Ramos (cell line): ENCODE data around the gene SLC22A23.

Experiments
- in situ Hi-C: fragments of 300-500 bp; cut with MboI; formaldehyde crosslinking; loops from one replicate; pipeline ENCODE4 v1.14.3; 2022; ENCODE audit warnings: low sequenced_read_pairs; ENCODE audit not compliant: unreplicated experiment

SLC22A23 gene

GRCh38 chr6:3314176-3314575 is 142.7 kb downstream of the SLC22A23 start:
- in situ Hi-C loops = no loop called here

GRCh38 chr6:3312604-3313231 is 144.1 kb downstream of the SLC22A23 start:
- in situ Hi-C loops = no loop called here

- in situ Hi-C loops = no loop called here
These were observed 145.0 kb downstream of the SLC22A23 start for GRCh38 chr6:3311826-3312225.

DNA sequence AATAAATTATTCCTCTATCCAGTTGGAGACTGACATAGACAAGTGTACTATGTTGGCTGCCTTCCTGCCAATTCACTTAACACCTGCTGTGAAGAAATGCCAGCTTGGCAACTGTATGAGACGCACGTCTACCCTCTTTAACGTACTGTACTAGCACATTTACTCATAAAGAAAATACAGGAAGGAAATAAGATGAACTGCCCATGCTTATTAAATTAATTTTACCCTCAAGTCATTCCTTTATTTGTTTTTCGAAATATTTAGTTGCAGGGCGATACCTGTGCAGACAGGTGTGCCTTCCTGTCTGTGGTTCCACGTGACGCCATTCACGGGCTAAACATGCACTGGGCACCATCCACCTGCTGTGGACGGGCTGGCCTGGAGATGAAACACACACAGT is 146.1 kb downstream of the SLC22A23 start:
- in situ Hi-C loops = no loop called here

DNA sequence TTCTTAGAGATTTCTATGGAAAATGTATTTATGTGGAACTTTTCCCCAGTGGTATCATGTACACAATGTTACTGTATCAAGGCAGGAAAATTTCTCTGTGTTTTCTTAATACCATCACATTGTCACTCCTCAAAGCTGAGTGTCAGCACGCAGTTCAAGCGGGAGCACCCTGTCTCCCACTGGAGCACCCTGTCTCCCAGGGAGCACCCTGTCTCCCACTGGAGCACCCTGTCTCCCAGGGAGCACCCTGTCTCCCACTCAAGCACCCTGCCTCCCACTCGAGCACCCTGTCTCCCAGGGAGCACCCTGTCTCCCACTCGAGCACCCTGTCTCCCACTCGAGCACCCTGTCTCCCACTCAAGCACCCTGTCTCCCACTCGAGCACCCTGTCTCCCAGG is 146.8 kb downstream of the SLC22A23 start:
- in situ Hi-C loops = no loop called here

GRCh38 chr6:3309391-3310050 is 147.3 kb downstream of the SLC22A23 start:
- in situ Hi-C loops = no loop called here

DNA sequence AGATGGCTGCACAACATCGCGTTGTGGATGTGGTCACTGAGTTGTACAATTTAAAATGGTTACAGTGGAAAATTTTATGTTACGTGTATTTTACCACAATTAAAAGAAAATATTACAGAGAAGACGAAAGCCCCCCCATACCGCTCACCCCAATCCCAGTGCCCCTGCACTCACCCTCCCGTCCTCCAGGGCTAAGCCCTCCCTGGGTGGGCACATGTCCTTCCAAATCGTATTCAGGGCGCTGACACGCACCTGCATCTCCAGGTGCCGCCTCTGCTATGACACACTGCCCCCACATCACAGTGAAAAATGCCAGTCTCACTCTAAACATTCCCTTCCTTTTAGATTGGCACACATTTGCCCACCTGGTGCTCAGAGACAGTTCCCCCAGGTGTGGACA is 148.7 kb downstream of the SLC22A23 start:
- in situ Hi-C loops = no loop called here

- in situ Hi-C loops = no loop called here
These were observed 149.4 kb downstream of the SLC22A23 start for GRCh38 chr6:3307436-3307835.

GRCh38 chr6:3306848-3307247 is 150.0 kb downstream of the SLC22A23 start:
- in situ Hi-C loops = no loop called here

DNA sequence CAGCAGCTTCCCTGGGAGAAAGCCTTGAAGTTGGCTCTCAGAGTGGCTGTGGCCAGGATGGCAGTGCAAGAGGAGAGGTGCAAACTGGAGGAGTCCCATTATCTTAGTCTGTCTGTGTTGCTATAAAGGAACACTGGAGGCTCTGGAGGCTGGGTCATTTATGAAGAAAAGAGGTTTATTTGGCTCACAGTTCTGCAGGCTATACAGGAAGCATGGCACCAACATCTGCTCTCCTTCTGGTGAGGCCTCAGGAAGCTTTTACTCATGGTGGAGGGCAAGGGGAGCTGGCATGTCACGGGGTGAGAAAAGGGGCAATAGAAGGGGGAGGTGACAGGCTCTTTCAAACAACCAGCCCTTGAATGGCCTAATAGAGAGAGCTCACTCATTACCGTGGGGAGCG is 151.0 kb downstream of the SLC22A23 start:
- in situ Hi-C loops = no loop called here

DNA sequence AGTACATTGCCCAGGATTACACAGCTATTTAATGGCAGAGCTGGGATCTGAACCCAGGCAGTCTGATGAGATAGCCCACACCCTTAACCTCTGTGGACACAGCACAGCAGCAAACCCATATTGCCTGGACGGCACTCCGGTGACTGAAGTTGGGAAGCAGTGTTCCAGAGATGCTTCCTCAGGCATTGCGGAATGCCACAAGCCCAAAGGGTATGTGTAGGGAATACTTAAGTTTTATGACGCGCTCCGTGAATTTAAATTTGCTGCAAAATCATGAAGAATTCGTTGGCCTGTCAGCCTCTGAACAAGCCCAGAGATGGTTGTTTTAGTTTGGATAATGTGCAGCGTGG is 151.7 kb downstream of the SLC22A23 start:
- in situ Hi-C loops = no loop called here

- in situ Hi-C loops = no loop called here
These were observed 152.2 kb downstream of the SLC22A23 start for GRCh38 chr6:3304500-3305215.

DNA sequence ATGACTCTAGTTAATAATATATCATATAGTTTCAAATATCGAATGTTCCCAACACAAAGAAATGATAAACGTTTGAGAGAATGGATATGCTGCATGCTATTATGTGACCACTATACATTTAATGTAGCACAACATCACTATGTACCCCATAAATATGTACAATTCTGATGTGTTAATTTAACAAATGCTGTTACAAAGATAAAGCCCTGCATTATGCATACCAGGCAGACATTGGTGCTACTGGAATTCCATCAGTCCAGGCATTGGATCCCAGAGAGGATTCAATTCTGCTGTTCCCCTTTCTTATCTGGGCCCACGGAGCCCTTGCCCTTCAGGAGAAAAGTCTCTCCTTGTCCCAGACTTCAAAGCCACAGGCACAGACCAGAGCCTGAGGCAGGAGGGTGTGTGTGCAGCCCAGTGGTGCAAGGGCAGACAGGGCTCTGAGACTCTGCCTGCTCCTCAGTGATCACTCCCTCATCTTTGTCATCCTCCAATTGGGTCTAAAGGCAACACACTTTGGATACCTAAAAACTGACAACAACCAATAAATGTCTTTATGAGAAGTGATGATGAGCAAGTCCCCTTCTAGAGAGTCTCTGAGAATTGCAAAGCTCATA is 152.9 kb downstream of the SLC22A23 start:
- in situ Hi-C loops = no loop called here

- in situ Hi-C loops = no loop called here
These were observed 155.3 kb downstream of the SLC22A23 start for GRCh38 chr6:3301506-3301905.

DNA sequence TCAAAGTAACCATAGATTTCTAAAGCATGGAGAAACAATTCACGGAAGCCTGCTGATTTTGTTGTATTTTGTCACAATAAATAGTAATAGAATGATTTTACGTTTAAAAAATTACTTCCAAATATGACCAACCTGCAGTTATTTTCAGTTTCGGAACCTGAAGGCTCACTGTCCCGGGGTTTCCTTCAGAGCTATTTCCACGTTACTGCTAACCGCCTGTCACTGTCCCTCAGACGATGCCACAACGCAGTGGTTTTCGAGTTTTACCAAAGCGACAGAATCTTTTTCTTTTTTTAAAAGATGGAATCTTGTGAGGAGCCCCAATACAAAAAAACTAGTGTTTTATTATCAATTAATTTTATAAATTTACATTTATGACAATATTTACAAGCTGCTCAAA is 157.6 kb downstream of the SLC22A23 start:
- in situ Hi-C loops = loop anchor here (25.0 kb wide), 1 partner anchor 688 kb away; no protein-coding TSS in a partner anchor

GRCh38 chr6:3297909-3298308 is 158.9 kb downstream of the SLC22A23 start:
- in situ Hi-C loops = loop anchor here (25.0 kb wide), 1 partner anchor 689 kb away; no protein-coding TSS in a partner anchor

GRCh38 chr6:3297006-3297405 is 159.8 kb downstream of the SLC22A23 start:
- in situ Hi-C loops = loop anchor here (25.0 kb wide), 1 partner anchor 690 kb away; no protein-coding TSS in a partner anchor

DNA sequence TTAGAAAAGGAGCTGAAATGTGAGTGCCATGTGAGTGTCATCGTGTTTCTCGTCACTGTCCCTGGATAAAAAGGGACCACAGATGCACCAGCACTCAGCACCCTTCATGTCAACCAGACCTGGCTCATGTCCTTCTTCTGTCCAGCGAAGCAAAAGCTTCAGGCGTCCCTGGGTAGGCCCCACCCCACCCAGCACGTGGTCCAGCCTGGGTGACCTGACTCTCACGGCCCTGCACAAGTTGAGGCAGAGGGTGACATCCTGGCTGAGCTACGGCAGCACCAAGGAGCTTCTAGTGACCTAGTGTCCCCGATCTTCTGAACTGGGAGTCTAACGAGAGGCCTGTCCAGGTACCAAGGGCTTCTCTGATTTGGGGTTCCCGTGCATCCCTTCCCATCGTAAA is 160.3 kb downstream of the SLC22A23 start:
- in situ Hi-C loops = loop anchor here (25.0 kb wide), 1 partner anchor 691 kb away; no protein-coding TSS in a partner anchor

GRCh38 chr6:3296078-3296477 is 160.8 kb downstream of the SLC22A23 start:
- in situ Hi-C loops = loop anchor here (25.0 kb wide), 1 partner anchor 691 kb away; no protein-coding TSS in a partner anchor

- in situ Hi-C loops = loop anchor here (25.0 kb wide), 1 partner anchor 692 kb away; no protein-coding TSS in a partner anchor
These were observed 161.7 kb downstream of the SLC22A23 start for GRCh38 chr6:3294921-3295871.
